ENCODE results near the gene KIAA0825. TPM values are rescaled to one million over a fixed set of nuclear protein-coding genes. Genes with fewer than 3 reads are reported as not detected.
A peak's percentile ranks its signal among the peaks of the same experiment; 100 is the strongest.
"Not testable (repeated sequence)": the region's sequence is repeated elsewhere in the genome, so short reads cannot be mapped to it uniquely, and the experiment has no call there.

Gene KIAA0825
- total RNA-seq, 1 experiment from 2014 or later, result 0.56 TPM

- DNase-seq (ENCODE audit: low read depth), result no peak
Observed at GRCh38 chr5:94388773-94389514, 229.5 kb downstream of the KIAA0825 start.

DNA sequence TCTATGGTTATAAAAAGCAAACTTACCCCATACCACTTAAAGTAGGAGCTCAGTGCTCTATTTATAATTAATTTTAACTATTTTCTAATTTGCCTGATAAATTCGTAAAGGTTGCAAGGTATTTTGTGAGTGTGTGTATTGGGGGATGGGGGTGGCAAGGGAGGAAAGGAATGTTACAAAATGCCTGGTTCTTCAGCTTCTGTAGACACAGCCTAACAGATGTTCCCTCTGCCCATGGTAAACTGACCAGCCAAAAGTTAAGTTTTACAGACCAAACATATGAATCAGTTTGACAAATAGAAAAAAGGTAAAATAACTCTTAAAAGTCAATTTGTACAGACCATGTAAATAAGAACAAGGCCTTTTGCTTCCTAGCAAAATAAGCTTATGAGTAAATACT lies 232.6 kb downstream of the KIAA0825 start:
- no peak for DNase-seq (ENCODE audit: low read depth)

GRCh38 chr5:94378062-94378461 lies 240.3 kb downstream of the KIAA0825 start:
- DNase-seq (ENCODE audit: low read depth), result no peak

DNA sequence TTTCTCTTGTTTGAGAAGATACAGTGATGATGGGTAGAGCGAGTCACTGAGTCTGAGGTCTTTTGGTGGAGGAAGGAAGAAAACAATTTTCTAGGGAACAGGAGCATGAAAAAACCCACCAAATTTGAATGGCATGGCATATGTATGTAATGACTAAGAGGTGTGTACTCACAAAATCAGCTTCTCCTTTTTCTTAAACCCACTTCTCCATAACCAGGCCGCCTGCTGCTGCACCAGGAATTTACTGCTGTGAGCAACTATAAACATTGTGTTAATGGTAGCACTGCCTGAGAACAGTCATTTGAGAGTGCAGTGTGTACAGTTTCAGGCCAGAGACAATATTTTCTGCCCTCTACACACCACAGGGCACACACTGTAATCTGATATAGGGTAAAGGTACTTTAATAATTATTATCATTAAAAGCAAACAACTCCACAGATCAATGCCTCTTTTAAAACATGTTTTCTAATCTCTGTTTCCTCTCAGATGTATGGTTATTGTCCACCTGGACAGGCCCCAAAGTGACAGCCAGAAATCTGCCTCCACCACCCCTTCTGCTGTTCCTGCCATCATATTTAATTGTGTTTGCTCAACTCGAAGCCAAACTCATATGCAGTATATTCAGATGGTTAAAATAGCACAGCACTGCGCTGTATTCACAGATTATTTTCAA lies 241.6 kb downstream of the KIAA0825 start:
- peak; percentile 31 for DNase-seq (ENCODE audit: low read depth)

DNA sequence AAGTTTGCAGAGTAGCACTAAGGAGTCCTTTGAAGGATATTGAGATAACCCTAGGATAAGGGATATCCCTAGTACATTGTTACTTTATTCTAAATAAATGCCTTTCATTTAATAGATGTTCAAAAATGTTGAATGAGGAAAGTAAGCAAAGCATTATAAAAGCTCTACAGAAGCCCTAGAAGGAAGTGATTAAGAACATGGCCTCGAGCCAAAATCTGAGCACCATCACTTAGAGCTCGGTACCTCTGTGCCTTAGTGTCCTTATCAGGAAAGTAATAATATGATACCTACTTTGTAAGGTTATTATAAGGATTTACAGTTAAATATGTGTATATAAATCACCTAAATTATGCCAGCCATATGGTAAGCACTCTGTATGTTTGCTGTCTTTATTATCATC lies 242.6 kb downstream of the KIAA0825 start:
- DNase-seq (ENCODE audit: low read depth), result peak; percentile 10

DNA sequence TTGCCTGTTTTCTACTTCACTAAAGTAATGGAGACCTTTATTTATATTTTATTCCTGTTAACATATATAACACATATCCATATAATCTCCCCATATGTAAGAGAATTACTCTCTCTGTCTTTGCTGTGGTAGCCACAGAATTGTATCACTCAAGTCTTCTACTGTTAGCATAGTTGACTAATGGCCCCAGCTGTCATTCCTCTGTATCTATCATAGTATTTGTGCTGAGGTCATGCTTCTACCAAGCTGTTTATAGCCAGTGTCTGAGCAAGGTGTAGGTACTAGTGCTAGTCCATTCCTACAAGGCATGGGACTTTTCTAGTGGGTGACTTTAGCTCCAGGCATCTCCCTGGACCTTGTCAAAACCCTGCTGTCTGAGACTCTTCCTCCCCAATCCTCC lies 244.1 kb downstream of the KIAA0825 start:
- DNase-seq (ENCODE audit: low read depth), result no peak

- no peak for DNase-seq (ENCODE audit: low read depth)
Observed at GRCh38 chr5:94367900-94368299, 250.5 kb downstream of the KIAA0825 start.

DNA sequence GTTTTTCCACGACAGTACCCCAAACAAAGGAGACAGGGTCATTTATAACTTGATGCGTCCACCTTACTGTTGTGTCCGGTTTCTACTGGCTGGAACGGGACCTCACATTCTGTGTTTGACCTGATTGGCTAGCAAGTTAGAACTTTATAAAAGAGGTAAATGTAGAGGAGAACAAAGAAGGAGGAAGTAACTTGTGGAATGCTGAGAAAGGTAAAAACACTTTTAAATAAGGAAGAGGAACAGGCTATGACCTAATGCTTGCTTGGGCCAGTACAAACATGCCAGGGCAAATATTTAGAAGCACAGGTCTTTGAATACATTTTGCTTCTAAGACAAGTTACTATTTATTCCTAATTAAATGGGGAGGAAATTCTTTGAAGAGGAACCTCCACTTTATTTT lies 251.6 kb downstream of the KIAA0825 start:
- no peak for DNase-seq (ENCODE audit: low read depth)

DNA sequence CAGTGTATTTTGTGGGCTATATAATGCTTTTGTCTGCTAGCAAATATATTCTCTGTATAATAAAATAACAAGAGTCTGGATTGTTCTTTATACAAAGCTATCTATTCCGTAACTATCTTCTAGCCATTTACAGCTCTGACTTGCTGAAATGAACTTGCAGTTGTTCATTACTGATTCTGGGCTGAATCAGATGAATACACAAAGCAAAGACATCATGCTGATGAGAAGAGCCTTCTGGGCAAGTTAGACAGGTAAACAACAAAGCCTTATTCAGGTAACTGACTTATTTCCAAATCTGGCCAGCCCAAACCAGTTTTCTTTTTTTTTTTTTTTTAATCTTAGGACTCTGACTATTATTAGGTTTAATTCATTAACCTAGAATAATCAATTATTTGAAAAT lies 255.5 kb downstream of the KIAA0825 start:
- no peak for DNase-seq (ENCODE audit: low read depth)

GRCh38 chr5:94361832-94362796 lies 256.3 kb downstream of the KIAA0825 start:
- no peak for DNase-seq (ENCODE audit: low read depth)

DNA sequence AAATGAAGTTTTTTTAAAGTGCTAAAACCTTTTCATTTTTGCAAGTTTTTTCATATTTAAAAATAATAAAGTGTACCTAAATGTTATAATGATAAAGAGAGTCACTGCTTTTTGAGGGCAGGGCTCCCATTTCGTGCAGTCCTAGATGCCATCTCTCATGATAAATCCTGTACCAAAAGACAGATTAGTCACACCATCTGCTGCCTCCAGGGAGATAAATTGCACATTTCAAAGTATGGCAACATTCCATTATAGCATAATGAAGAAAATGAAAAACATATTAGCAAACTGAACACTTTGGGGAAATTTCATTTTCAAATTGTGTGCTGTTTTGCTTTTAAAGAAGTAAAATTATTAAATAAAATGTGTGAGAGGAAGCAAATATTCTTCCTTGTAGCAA lies 257.2 kb downstream of the KIAA0825 start:
- DNase-seq (ENCODE audit: low read depth), result no peak

- no peak for DNase-seq (ENCODE audit: low read depth)
Observed at GRCh38 chr5:94360382-94361130, 257.8 kb downstream of the KIAA0825 start.

DNA sequence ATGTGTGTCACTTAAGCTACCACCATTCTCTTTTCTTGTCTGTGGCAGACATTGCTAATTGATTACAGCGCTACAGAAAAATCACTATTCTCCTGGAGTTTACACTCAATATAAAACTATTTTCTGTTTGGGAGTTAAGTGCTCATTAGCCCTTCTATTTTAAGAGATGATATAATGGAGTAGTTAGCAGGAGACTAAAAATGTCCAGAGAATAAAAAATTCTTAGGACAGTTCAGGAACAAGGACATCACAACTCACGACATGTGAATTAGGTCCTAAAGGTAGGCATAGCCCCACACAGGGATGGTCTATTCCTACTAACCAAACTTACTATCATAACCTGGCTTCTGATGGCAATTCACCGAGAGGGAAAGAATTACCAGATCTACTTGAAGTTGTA lies 258.5 kb downstream of the KIAA0825 start:
- no peak for DNase-seq (ENCODE audit: low read depth)

- no peak for DNase-seq (ENCODE audit: low read depth)
Observed at GRCh38 chr5:94355811-94356210, 262.6 kb downstream of the KIAA0825 start.

GRCh38 chr5:94354837-94355485 lies 263.4 kb downstream of the KIAA0825 start:
- not testable (repeated sequence) for DNase-seq (ENCODE audit: low read depth)

DNA sequence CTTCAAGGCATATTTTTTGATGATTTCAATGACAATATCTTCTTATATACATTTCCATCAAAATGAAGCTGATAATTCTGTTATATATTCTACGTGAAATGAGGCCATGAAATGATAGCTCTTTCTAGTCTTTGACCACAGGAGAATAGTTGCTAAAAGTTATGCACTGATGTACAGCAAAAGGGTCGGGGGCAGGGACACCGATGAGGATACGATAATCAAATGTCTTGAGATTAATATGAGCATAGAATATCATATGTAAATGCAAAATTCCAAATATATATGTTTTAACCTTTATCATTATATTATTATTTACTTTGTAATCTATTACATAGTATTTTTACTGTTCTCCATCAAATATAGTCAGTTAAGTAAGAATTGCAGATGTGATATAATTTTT lies 264.8 kb downstream of the KIAA0825 start:
- no peak for DNase-seq (ENCODE audit: low read depth)

- DNase-seq (ENCODE audit: low read depth), result no peak
Observed at GRCh38 chr5:94347130-94347529, 271.3 kb downstream of the KIAA0825 start.

DNA sequence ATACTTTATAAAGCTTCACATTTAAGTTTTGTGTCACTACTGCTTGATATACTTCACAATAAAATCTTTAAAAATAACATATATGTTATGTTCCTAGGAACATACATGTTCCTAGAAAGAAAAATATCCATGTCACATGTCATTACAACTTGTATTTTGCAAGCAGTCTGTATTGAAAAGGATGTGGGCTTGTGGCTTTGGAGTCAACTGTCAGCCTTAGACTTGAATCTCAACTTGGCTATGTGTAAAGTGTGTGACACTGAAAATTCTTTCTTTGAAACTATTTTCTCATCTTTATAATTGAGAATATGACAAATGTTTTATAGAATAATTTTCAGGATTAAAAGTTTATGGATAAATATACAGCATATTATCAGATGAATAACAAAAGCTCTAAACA lies 273.1 kb downstream of the KIAA0825 start:
- DNase-seq (ENCODE audit: low read depth), result no peak

GRCh38 chr5:94337617-94338016 lies 280.8 kb downstream of the KIAA0825 start:
- DNase-seq (ENCODE audit: low read depth), result no peak

DNA sequence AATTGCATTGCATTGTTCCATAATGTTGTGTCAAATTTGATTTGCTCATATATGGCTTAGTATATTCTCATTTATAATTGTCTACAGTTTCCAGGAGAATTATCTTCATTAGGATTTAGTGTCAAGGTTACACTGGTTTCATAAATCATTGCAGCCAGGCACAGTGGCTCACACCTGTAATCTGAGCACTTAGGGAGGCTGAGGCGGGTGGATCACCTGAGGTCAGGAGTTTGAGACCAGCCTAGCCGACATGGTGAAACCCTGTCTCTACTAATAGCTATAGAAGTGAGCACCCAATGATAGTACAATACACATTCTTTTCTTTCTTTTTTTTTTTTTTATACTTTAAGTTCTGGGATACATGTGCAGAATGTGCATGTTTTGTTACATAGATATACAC lies 282.5 kb downstream of the KIAA0825 start:
- no peak for DNase-seq (ENCODE audit: low read depth)

- no peak for DNase-seq (ENCODE audit: low read depth)
Observed at GRCh38 chr5:94329115-94329514, 289.3 kb downstream of the KIAA0825 start.

Measured in HT1080 (cell line).